PC-3 (cell line): ENCODE data around the gene UBR3. TPM values are rescaled to one million over a fixed set of nuclear protein-coding genes. Genes with fewer than 3 reads are reported as not detected.
"Not testable (repeated sequence)": the region's sequence is repeated elsewhere in the genome, so short reads cannot be mapped to it uniquely, and the experiment has no call there.

Source experiments
- ATAC-seq: fragments of 200-7000 bp; cut with Tn5 transposase; 2 replicates; pipeline ENCODE4 v1.9.1; 2020; ENCODE audit warnings: mild to moderate bottlenecking, moderate library complexity
- BruUV-seq: library from RNA; stranded (reverse); fragments of 400-500 nt; replicated peaks from 2 replicates; lab custom pipeline; 2021; lab: Mats Ljungman, UMichigan
- CTCF ChIA-PET: fragments of 300-600 bp; sonication (Branson Sonifier 250); formaldehyde crosslinking; loops from one replicate; lab custom pipeline; 2022; ENCODE audit warnings: antibody characterized with exemption; lab: Charles Lee
- POLR2A ChIA-PET: fragments of 300-600 bp; sonication (Branson Sonifier 250); formaldehyde crosslinking; loops from one replicate; lab custom pipeline; 2022; ENCODE audit warnings: antibody characterized with exemption; ENCODE audit not compliant: unreplicated experiment; lab: Charles Lee
- DNase-seq: peaks from one replicate; pipeline ENCODE4 v3.0.0-alpha.2; 2015
- H2AFZ ChIP-seq: fragments of 300-600 bp; sonication (generic); 2 replicates; pipeline ENCODE4 v1.6.0; 2016; ENCODE audit warnings: antibody characterized with exemption, low read length
- H3F3A ChIP-seq: fragments of 300-600 bp; sonication (generic); one replicate; pipeline ENCODE4 v1.6.0; 2017; ENCODE audit warnings: antibody characterized with exemption, low read length, control low read depth, mild to moderate bottlenecking; ENCODE audit not compliant: unreplicated experiment
- H3K27ac ChIP-seq: fragments of 300-600 bp; sonication (generic); 2 replicates; pipeline ENCODE4 v1.5.1; 2016; ENCODE audit warnings: mild to moderate bottlenecking, low read length
- H3K27me3 ChIP-seq: fragments of 300-600 bp; sonication (generic); 2 replicates; pipeline ENCODE4 v1.6.1; 2016; ENCODE audit warnings: low read length, mixed read lengths
- H3K36me3 ChIP-seq: fragments of 300-600 bp; sonication (generic); 2 replicates; pipeline ENCODE4 v1.6.1; 2016; ENCODE audit warnings: low read depth, mixed run types, low read length, mixed read lengths
- H3K4me1 ChIP-seq: fragments of 300-600 bp; sonication (generic); 2 replicates; pipeline ENCODE4 v1.5.1; 2016; ENCODE audit warnings: low read length; ENCODE audit not compliant: insufficient read depth
- H3K4me2 ChIP-seq: fragments of 300-600 bp; sonication (generic); 2 replicates; pipeline ENCODE4 v1.6.0; 2016; ENCODE audit warnings: low read length
- H3K4me3 ChIP-seq: fragments of 300-600 bp; sonication (generic); 2 replicates; pipeline ENCODE4 v1.5.1; 2016; ENCODE audit warnings: mild to moderate bottlenecking, low read length, mixed read lengths
- H3K79me2 ChIP-seq: fragments of 300-600 bp; sonication (generic); 2 replicates; pipeline ENCODE4 v1.6.1; 2017; ENCODE audit warnings: low read length, mixed read lengths
- H3K9ac ChIP-seq: fragments of 300-600 bp; sonication (generic); 2 replicates; pipeline ENCODE4 v1.6.0; 2016; ENCODE audit warnings: mild to moderate bottlenecking, low read length
- H3K9me2 ChIP-seq: fragments of 300-600 bp; sonication (generic); replicated peaks from 2 replicates; pipeline ENCODE4 v1.6.1; 2016; ENCODE audit warnings: mixed run types, low read length, mixed read lengths
- H3K9me3 ChIP-seq: fragments of 300-600 bp; sonication (generic); 2 replicates; pipeline ENCODE4 v1.6.1; 2016; ENCODE audit warnings: low read length, mixed read lengths
- H4K20me1 ChIP-seq: fragments of 300-600 bp; sonication (generic); 2 replicates; pipeline ENCODE4 v1.6.1; 2016; ENCODE audit warnings: low read length, mixed read lengths
- EZH2 ChIP-seq: fragments of 300-600 bp; sonication (generic); IDR thresholded peaks from one replicate; pipeline ENCODE4 v1.6.1; 2017; ENCODE audit warnings: antibody characterized with exemption, mild to moderate bottlenecking, low read length; ENCODE audit not compliant: unreplicated experiment
- EZH2phosphoT487 ChIP-seq: fragments of 300-600 bp; sonication (generic); IDR thresholded peaks from 2 replicates; pipeline ENCODE4 v1.6.1; 2018; ENCODE audit warnings: mild to moderate bottlenecking, antibody characterized with exemption, low read length, borderline replicate concordance
- intact Hi-C: fragments of 100-400 bp; cut with micrococcal nuclease; formaldehyde crosslinking; loops from 2 replicates; pipeline ENCODE4 v1.9.0; 2023
- total RNA-seq: library from RNA; depleted of rRNA; stranded (reverse); fragments of >200 nt; gene quantifications from 2 replicates; pipeline ENCODE4 v1.2.3, GENCODE V29; 2014
- TF ChIP-seq, protein P1 (sequence below): fragments of 300-600 bp; sonication (generic); conservative IDR thresholded peaks from 2 replicates; pipeline ENCODE4 v1.5.1; 2017; ENCODE audit warnings: antibody characterized with exemption, low read depth, mild to moderate bottlenecking, low read length

Gene UBR3
- total RNA-seq, 1 experiment from 2014 or later = 30.9 TPM

DNA sequence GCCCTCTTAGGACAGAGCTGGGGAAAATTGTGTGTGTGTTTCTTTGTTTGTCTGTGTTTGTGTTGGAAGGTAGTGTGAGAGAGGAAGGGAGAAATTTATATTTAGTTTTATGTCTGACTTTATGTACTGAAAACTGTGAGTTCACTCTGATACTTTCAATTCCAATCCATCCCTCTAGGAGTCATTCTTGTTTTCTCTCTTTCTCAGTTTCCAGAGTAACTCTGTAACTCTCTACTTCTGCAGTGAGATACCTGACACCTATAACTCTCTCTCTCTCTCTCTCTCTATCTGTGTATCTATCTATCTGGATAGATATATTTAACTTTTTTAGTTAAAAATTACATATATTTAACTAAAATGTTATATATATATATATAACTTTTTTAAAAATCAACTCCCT lies 128.7 kb downstream of the UBR3 start:
- H4K20me1 ChIP-seq = no peaks in the 10 kb centered on the region
- H3K27me3 ChIP-seq = no peaks in the 10 kb centered on the region
- no peak overlapping the region for H3K9ac ChIP-seq
- POLR2A ChIA-PET = no interaction called here
- no peak for ATAC-seq
- no peaks in the 10 kb centered on the region for H3K9me3 ChIP-seq
- peaks cover 11% of the 10 kb centered on the region for H3K36me3 ChIP-seq
- H2AFZ ChIP-seq = no peak overlapping the region
- no TSS peak for BruUV-seq
- DNase-seq = no peak
- H3K4me2 ChIP-seq = no peak overlapping the region
- TF ChIP-seq EZH2phosphoT487 = no peak
- no peak overlapping the region for H3K27ac ChIP-seq
- intact Hi-C loops = no loop called here
- H3F3A ChIP-seq = no peaks in the 10 kb centered on the region
- CTCF ChIA-PET = no interaction called here
- H3K79me2 ChIP-seq = no peaks in the 10 kb centered on the region
- no peaks in the 10 kb centered on the region for H3K9me2 ChIP-seq
- H3K4me1 ChIP-seq = no peaks in the 10 kb centered on the region
- no peak overlapping the region for H3K4me3 ChIP-seq

GRCh38 chr2:169957219-169957618 lies 130.0 kb downstream of the UBR3 start:
- H3K79me2 ChIP-seq, BruUV-seq, CTCF ChIA-PET, H3K27ac ChIP-seq, intact Hi-C loops, H3K9ac ChIP-seq, POLR2A ChIA-PET, H3K4me2 ChIP-seq, H3F3A ChIP-seq, H3K4me3 ChIP-seq, H3K9me3 ChIP-seq, ATAC-seq, H3K4me1 ChIP-seq, H2AFZ ChIP-seq, H3K27me3 ChIP-seq, DNase-seq, H3K9me2 ChIP-seq, H4K20me1 ChIP-seq: not testable (repeated sequence)
- peaks cover 11% of the 10 kb centered on the region for H3K36me3 ChIP-seq

DNA sequence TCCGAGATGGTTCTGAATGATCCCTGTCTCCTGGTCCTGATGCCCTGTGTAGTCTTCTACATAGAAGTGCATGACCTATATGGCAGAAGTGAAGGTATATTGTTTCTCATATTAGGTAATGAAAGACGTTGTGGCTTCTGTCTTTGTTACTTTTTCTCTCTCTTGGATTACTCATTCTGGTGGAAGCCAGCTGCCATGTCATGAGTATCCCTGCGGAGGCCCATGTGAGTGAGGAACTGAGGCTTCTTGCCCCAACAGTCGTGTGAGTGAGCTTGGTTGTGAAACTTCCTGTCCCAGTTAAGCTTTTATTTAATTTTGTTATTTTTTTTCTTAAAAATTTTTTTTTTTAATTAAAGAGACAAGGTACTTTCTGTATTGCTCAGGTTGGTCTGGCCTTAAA lies 134.7 kb downstream of the UBR3 start:
- intact Hi-C loops = no loop called here
- no peak overlapping the region for H2AFZ ChIP-seq
- no peaks in the 10 kb centered on the region for H3K4me1 ChIP-seq
- H3K4me2 ChIP-seq = no peak overlapping the region
- H3K79me2 ChIP-seq = no peaks in the 10 kb centered on the region
- H3K9me2 ChIP-seq = no peaks in the 10 kb centered on the region
- H3K36me3 ChIP-seq = peaks cover 22% of the 10 kb centered on the region
- no TSS peak for BruUV-seq
- DNase-seq = no peak
- TF ChIP-seq, protein P1, sequence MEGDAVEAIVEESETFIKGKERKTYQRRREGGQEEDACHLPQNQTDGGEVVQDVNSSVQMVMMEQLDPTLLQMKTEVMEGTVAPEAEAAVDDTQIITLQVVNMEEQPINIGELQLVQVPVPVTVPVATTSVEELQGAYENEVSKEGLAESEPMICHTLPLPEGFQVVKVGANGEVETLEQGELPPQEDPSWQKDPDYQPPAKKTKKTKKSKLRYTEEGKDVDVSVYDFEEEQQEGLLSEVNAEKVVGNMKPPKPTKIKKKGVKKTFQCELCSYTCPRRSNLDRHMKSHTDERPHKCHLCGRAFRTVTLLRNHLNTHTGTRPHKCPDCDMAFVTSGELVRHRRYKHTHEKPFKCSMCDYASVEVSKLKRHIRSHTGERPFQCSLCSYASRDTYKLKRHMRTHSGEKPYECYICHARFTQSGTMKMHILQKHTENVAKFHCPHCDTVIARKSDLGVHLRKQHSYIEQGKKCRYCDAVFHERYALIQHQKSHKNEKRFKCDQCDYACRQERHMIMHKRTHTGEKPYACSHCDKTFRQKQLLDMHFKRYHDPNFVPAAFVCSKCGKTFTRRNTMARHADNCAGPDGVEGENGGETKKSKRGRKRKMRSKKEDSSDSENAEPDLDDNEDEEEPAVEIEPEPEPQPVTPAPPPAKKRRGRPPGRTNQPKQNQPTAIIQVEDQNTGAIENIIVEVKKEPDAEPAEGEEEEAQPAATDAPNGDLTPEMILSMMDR = no peak
- TF ChIP-seq EZH2 (no peak), EZH2phosphoT487 (no peak)
- H3F3A ChIP-seq = no peaks in the 10 kb centered on the region
- CTCF ChIA-PET = no interaction called here
- POLR2A ChIA-PET = interaction anchor here (0.6 to 0.7 kb wide), 2 partner anchors 134 to 677 kb away, joined by 3 to 6 read pairs; no protein-coding TSS in a partner anchor
- H3K27ac ChIP-seq = no peak overlapping the region
- no peak overlapping the region for H3K4me3 ChIP-seq
- no peaks in the 10 kb centered on the region for H4K20me1 ChIP-seq
- ATAC-seq = no peak
- H3K9ac ChIP-seq = no peak overlapping the region
- no peaks in the 10 kb centered on the region for H3K9me3 ChIP-seq
- H3K27me3 ChIP-seq = no peaks in the 10 kb centered on the region

GRCh38 chr2:169963786-169964185 lies 136.5 kb downstream of the UBR3 start:
- no TSS peak for BruUV-seq
- no peak for DNase-seq
- Histone ChIP-seq H3K9me3 (no peaks in the 10 kb centered on the region), H3K9ac (no peak overlapping the region), H3K27ac (no peak overlapping the region), H3K4me1 (no peaks in the 10 kb centered on the region), H3K4me3 (no peak overlapping the region), H2AFZ (no peak overlapping the region), H3F3A (no peaks in the 10 kb centered on the region), H3K36me3 (peaks cover 21% of the 10 kb centered on the region), H3K9me2 (no peaks in the 10 kb centered on the region), H3K79me2 (no peaks in the 10 kb centered on the region), H4K20me1 (no peaks in the 10 kb centered on the region), H3K4me2 (no peak overlapping the region), H3K27me3 (no peaks in the 10 kb centered on the region)
- no peak for ATAC-seq
- ChIA-PET POLR2A (no interaction called here), CTCF (no interaction called here)
- TF ChIP-seq, protein P1 = no peak
- TF ChIP-seq EZH2 (no peak), EZH2phosphoT487 (no peak)
- intact Hi-C loops = no loop called here
